GM12892 (cell line): ENCODE measurements around the gene SLC9A5.

ENCODE experiments used
- POLR2A ChIP-seq: IDR thresholded peaks from 2 replicates; pipeline ENCODE4 v1.6.1; 2011; ENCODE audit warnings: low read depth, low read length, control low read depth
- POLR2AphosphoS5 ChIP-seq: IDR thresholded peaks from 2 replicates; pipeline ENCODE4 v1.6.1; 2011; ENCODE audit warnings: low read depth, low read length, control low read depth
- TAF1 ChIP-seq: IDR thresholded peaks from 2 replicates; pipeline ENCODE4 v1.6.1; 2011; ENCODE audit warnings: low read depth, mild to moderate bottlenecking, control low read depth, low read length, borderline replicate concordance

DNA sequence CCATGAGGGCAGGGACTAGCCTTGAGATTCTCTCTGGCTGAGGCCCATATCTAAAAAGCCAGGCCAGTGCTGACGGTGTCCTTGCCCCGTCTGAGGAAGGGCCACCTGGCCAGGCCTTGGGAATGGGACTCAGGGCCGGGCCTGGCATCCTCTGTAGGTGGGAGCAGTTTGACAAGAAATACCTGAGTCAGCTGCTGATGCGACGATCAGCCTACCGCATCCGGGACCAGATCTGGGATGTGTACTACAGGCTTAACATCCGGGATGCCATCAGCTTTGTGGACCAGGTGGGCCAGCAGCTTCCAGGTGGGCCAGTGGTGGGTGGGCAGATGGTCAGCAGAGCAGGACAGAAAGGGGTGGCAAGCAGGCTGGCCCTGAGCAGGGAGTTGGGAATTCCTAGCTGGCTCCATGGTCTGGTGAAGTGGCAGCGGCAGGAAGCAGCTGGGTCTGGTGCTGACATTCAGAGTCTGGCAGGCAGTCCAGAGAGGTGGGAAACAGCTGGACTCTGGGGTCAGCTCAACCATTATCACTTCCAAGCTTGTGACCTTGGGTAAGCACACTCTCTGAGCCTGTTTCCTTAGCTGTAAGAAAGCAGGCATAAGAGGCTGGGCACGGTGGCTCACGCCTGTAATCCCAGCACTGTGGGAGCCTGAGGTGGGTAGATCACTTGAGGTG is 9.5 kb downstream of the SLC9A5 start:
- TF ChIP-seq POLR2A: no peak
- no peak for TF ChIP-seq POLR2AphosphoS5
- TF ChIP-seq TAF1: no peak
